Prostate gland (tissue), 2 donors: ENCODE data around the gene ERC2. TPM values are rescaled to one million over a fixed set of nuclear protein-coding genes. Genes with fewer than 3 reads are reported as not detected.

Experiments
- DNase-seq: peaks from one replicate; pipeline ENCODE4 v3.0.0-alpha.2; 2019; ENCODE audit warnings: low spot score
- H3K27ac ChIP-seq, 2 donors: fragments of 200-600 bp; sonication (generic); 2 replicates each; pipeline ENCODE4 v1.5.1; 2017 to 2019
- H3K27me3 ChIP-seq: fragments of 200-600 bp; sonication (generic); replicated peaks from 2 replicates; pipeline ENCODE4 v1.5.1; 2019; ENCODE audit not compliant: insufficient read depth
- H3K36me3 ChIP-seq, 2 donors: fragments of 200-600 bp; sonication (generic); 1 replicate in 1 of 2; 2 replicates in 1 of 2; pipeline versions ENCODE4 v1.5.1 to v1.8.1; 2017 to 2019
- H3K4me1 ChIP-seq: fragments of 200-600 bp; sonication (generic); replicated peaks from 2 replicates; pipeline ENCODE4 v1.5.1; 2019
- H3K4me3 ChIP-seq, 2 donors: fragments of 200-600 bp; sonication (generic); 2 replicates each; pipeline ENCODE4 v1.5.1; 2017 to 2019
- H3K9me3 ChIP-seq: fragments of 200-600 bp; sonication (generic); 2 replicates; pipeline ENCODE4 v1.5.1; 2017
- CTCF ChIP-seq, 4 experiments: fragments of 200-600 bp in 2 of 4; fragments of 450-650 bp in 2 of 4; sonication (generic) in 2 of 4; IDR thresholded peaks; 1 replicate in 3 of 4; 2 replicates in 1 of 4; pipeline ENCODE4 v1.5.1; 2016 to 2019; ENCODE audit warnings: antibody characterized with exemption in 4 of 4, mild to moderate bottlenecking in 2 of 4, moderate library complexity in 2 of 4
- POLR2A ChIP-seq: fragments of 450-650 bp; IDR thresholded peaks from one replicate; pipeline ENCODE4 v1.6.1; 2016; ENCODE audit warnings: antibody characterized with exemption, mild to moderate bottlenecking
- POLR2AphosphoS5 ChIP-seq: sonication (generic); formaldehyde crosslinking; IDR thresholded peaks from one replicate; pipeline ENCODE4 v1.6.1; 2017; ENCODE audit warnings: antibody characterized with exemption
- WGBS: methylation state at CpG from one replicate; pipeline ENCODE4 v1.1.5; 2018; 5-methylcytosine and 5-hydroxymethylcytosine counted together
- intact Hi-C: fragments of 100-400 bp; cut with DNase I; formaldehyde crosslinking; loops from one replicate; pipeline ENCODE4 v1.14.2; 2022
- total RNA-seq, 2 donors: library from RNA; depleted of rRNA; stranded (reverse); fragments of >200 nt; gene quantifications; one replicate each; pipeline ENCODE4 v1.1.0, GENCODE V29; 2016

The ERC2 gene
- total RNA-seq, 2 donors from 2014 or later: 1.0 to 2.7 TPM

GRCh38 chr3:55942868-55943267 lies 525.4 kb downstream of the ERC2 start:
- H3K36me3 ChIP-seq: no peaks in the 10 kb centered on the region
- no peak for TF ChIP-seq POLR2AphosphoS5
- no peak for TF ChIP-seq CTCF (IDR thresholded peaks at IDR 0.05)
- TF ChIP-seq POLR2A: no peak
- no peak for DNase-seq
- H3K9me3 ChIP-seq: no peaks in the 10 kb centered on the region
- no peaks in the 10 kb centered on the region for H3K4me1 ChIP-seq
- intact Hi-C loops: no loop called here
- H3K27ac ChIP-seq: no peak overlapping the region
- no peaks in the 10 kb centered on the region for H3K27me3 ChIP-seq
- no peak overlapping the region for H3K4me3 ChIP-seq
- 82% methylated on average over 2 of the region's 2 CpGs for WGBS

GRCh38 chr3:55939287-55939686 lies 529.0 kb downstream of the ERC2 start:
- intact Hi-C loops: no loop called here
- TF ChIP-seq POLR2A (no peak), POLR2AphosphoS5 (no peak), CTCF (IDR thresholded peaks at IDR 0.05) (no peak)
- 93% methylated on average over 1 of the region's 1 CpG for WGBS
- Histone ChIP-seq H3K9me3 (no peaks in the 10 kb centered on the region), H3K4me1 (no peaks in the 10 kb centered on the region), H3K27ac (no peak overlapping the region), H3K4me3 (no peak overlapping the region), H3K27me3 (no peaks in the 10 kb centered on the region), H3K36me3 (no peaks in the 10 kb centered on the region)
- DNase-seq: no peak

GRCh38 chr3:55937301-55937700 lies 531.0 kb downstream of the ERC2 start:
- Histone ChIP-seq H3K36me3 (no peaks in the 10 kb centered on the region), H3K9me3 (no peaks in the 10 kb centered on the region), H3K4me3 (no peak overlapping the region), H3K4me1 (no peaks in the 10 kb centered on the region), H3K27me3 (no peaks in the 10 kb centered on the region), H3K27ac (no peak overlapping the region)
- intact Hi-C loops: no loop called here
- WGBS: 76% methylated on average over 2 of the region's 2 CpGs
- TF ChIP-seq POLR2AphosphoS5 (no peak), POLR2A (no peak), CTCF (IDR thresholded peaks at IDR 0.05) (no peak)
- DNase-seq: no peak

- 89% methylated on average over 6 of the region's 6 CpGs for WGBS
- H3K4me1 ChIP-seq: no peaks in the 10 kb centered on the region
- H3K27ac ChIP-seq: no peak overlapping the region
- H3K4me3 ChIP-seq: no peak overlapping the region
- H3K27me3 ChIP-seq: no peaks in the 10 kb centered on the region
- intact Hi-C loops: no loop called here
- H3K9me3 ChIP-seq: no peaks in the 10 kb centered on the region
- no peak for DNase-seq
- H3K36me3 ChIP-seq: no peaks in the 10 kb centered on the region
- TF ChIP-seq POLR2A (no peak), CTCF (IDR thresholded peaks at IDR 0.05) (no peak), POLR2AphosphoS5 (no peak)
These were observed 531.7 kb downstream of the ERC2 start for GRCh38 chr3:55936549-55937052.

GRCh38 chr3:55935241-55935640 lies 533.0 kb downstream of the ERC2 start:
- 91% methylated on average over 4 of the region's 4 CpGs for WGBS
- no peak for TF ChIP-seq CTCF (IDR thresholded peaks at IDR 0.05)
- no peak for TF ChIP-seq POLR2AphosphoS5
- H3K4me3 ChIP-seq: no peak overlapping the region
- H3K27ac ChIP-seq: no peak overlapping the region
- intact Hi-C loops: no loop called here
- H3K36me3 ChIP-seq: no peaks in the 10 kb centered on the region
- no peaks in the 10 kb centered on the region for H3K27me3 ChIP-seq
- H3K4me1 ChIP-seq: no peaks in the 10 kb centered on the region
- no peaks in the 10 kb centered on the region for H3K9me3 ChIP-seq
- DNase-seq: no peak
